Measurements from ENCODE around the gene FEM1A. TPM values are rescaled to one million over a fixed set of nuclear protein-coding genes. Genes with fewer than 3 reads are reported as not detected.

The FEM1A gene
- total and polyA plus RNA-seq, 9 of the 15 experiments (the other 6 are each of a cell fraction or from before 2014, with no cell fraction given): 0.08 to 19.0 (median 6.8) TPM

DNA sequence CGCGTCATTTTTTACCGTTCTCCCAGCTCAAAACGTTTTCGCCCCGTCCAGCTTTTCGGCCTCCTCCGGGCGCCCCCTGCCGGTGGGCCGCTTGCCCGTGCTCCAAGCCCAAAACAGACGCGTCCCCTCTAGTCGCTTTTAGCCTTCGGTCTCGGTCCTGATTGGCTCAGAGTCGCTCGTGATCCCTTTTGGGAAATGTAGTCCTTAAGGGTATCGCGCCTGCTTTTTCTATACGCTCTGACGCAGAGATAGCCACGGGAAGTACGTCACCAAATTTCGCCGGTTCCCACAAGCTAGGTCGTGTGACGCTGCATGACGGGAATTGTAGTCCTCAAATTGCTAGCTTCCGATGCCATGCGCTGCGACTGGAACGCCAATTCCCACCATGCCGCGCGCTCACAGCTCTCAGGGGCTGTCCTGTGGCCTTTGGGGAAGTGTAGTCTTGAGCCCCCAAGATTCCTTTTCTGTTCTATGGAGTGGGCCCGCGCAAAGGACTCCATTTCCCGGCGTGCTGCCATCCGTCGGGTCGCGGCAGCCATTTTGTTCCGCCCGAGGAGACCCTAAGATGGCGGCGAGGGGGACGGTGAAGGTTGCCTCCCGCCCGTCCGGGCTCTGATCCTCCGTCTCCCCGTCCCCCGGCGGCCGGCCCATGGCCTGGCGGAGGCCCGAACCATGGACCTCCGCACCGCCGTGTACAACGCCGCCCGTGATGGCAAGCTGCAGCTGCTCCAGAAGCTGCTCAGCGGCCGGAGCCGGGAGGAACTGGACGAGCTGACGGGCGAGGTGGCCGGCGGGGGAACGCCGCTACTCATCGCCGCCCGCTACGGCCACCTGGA, at the start of gene FEM1A (continued):
- TF ChIP-seq MTA1 (IDR thresholded peaks at IDR 0.05; ENCODE audit: borderline replicate concordance) (peak; percentile 98), SIN3A (IDR thresholded peaks at IDR 0.05; ENCODE audit: borderline replicate concordance in 2 of 2, control insufficient read depth in 1 of 2, low read depth in 2 of 2, low read length in 2 of 2) (0 out of 4 replicates have a peak, but pooled peaks have one; percentile 36 to 44), TEAD2 (tag; IDR thresholded peaks at IDR 0.05) (peak; percentile 78), ZNF551 (CRISPR knock-in tag; IDR thresholded peaks at IDR 0.05) (no peak), FOS (IDR thresholded peaks at IDR 0.05; ENCODE audit: extremely low read depth, insufficient read length) (peak; percentile 70), NFRKB (IDR thresholded peaks at IDR 0.05; ENCODE audit: low read depth) (peak; percentile 98), DDX20 (tag; IDR thresholded peaks at IDR 0.05; ENCODE audit: low read depth) (peak; percentile 63; the same call in 1 of the 2 replicates), HMGN3 (IDR thresholded peaks at IDR 0.05; ENCODE audit: borderline replicate concordance, extremely low read depth, insufficient read length, low read depth, low read length) (peak; percentile 41), JUNB (CRISPR knock-in tag; conservative IDR thresholded peaks at IDR 0.05) (peak; percentile 7; the same call in 1 of the 2 replicates), MBD2 (IDR thresholded peaks at IDR 0.05; ENCODE audit: borderline replicate concordance, low read depth) (peak; percentile 98), BRF1 (IDR thresholded peaks at IDR 0.05; ENCODE audit: borderline replicate concordance, extremely low read depth, insufficient read length) (no peak), TAL1 (IDR thresholded peaks at IDR 0.05) (no peak)
- TF ChIP-seq, protein P1, sequence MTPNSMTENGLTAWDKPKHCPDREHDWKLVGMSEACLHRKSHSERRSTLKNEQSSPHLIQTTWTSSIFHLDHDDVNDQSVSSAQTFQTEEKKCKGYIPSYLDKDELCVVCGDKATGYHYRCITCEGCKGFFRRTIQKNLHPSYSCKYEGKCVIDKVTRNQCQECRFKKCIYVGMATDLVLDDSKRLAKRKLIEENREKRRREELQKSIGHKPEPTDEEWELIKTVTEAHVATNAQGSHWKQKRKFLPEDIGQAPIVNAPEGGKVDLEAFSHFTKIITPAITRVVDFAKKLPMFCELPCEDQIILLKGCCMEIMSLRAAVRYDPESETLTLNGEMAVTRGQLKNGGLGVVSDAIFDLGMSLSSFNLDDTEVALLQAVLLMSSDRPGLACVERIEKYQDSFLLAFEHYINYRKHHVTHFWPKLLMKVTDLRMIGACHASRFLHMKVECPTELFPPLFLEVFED (CRISPR knock-in tag; conservative IDR thresholded peaks at IDR 0.05): peak; percentile 88
- TF ChIP-seq, protein P2, sequence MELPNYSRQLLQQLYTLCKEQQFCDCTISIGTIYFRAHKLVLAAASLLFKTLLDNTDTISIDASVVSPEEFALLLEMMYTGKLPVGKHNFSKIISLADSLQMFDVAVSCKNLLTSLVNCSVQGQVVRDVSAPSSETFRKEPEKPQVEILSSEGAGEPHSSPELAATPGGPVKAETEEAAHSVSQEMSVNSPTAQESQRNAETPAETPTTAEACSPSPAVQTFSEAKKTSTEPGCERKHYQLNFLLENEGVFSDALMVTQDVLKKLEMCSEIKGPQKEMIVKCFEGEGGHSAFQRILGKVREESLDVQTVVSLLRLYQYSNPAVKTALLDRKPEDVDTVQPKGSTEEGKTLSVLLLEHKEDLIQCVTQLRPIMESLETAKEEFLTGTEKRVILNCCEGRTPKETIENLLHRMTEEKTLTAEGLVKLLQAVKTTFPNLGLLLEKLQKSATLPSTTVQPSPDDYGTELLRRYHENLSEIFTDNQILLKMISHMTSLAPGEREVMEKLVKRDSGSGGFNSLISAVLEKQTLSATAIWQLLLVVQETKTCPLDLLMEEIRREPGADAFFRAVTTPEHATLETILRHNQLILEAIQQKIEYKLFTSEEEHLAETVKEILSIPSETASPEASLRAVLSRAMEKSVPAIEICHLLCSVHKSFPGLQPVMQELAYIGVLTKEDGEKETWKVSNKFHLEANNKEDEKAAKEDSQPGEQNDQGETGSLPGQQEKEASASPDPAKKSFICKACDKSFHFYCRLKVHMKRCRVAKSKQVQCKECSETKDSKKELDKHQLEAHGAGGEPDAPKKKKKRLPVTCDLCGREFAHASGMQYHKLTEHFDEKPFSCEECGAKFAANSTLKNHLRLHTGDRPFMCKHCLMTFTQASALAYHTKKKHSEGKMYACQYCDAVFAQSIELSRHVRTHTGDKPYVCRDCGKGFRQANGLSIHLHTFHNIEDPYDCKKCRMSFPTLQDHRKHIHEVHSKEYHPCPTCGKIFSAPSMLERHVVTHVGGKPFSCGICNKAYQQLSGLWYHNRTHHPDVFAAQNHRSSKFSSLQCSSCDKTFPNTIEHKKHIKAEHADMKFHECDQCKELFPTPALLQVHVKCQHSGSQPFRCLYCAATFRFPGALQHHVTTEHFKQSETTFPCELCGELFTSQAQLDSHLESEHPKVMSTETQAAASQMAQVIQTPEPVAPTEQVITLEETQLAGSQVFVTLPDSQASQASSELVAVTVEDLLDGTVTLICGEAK (IDR thresholded peaks at IDR 0.05): peak; percentile 96
- TF ChIP-seq, protein P2 (CRISPR knock-in tag; IDR thresholded peaks at IDR 0.05): no peak
